Coronary artery (tissue), 2 donors: ENCODE data around the gene CDK14.

Source experiments
- DNase-seq: peaks from one replicate; pipeline ENCODE4 v3.0.0-alpha.2; 2017; ENCODE audit warnings: low spot score
- H3K27ac ChIP-seq, 2 donors: fragments of 200-600 bp; sonication (generic); one replicate each; pipeline ENCODE4 v1.5.1; 2016 to 2019
- H3K4me3 ChIP-seq: fragments of 200-600 bp; sonication (generic); 2 replicates; pipeline ENCODE4 v1.5.1; 2016; ENCODE audit warnings: mild to moderate bottlenecking, moderate library complexity
- CTCF ChIP-seq: fragments of 200-600 bp; sonication (generic); IDR thresholded peaks from one replicate; pipeline ENCODE4 v1.5.1; 2019; ENCODE audit warnings: antibody characterized with exemption

The CDK14 gene

GRCh38 chr7:90900628-90901356 is 304.7 kb downstream of the CDK14 start:
- no peak overlapping the region for H3K4me3 ChIP-seq
- no peak overlapping the region for H3K27ac ChIP-seq
- no peak for DNase-seq
- TF ChIP-seq CTCF = no peak

GRCh38 chr7:90903841-90904240 is 307.7 kb downstream of the CDK14 start:
- no peak for TF ChIP-seq CTCF
- no peak overlapping the region for H3K4me3 ChIP-seq
- no peak for DNase-seq
- no peak overlapping the region for H3K27ac ChIP-seq

- Histone ChIP-seq H3K27ac (no peak overlapping the region), H3K4me3 (no peak overlapping the region)
- TF ChIP-seq CTCF = no peak
- no peak for DNase-seq
These were observed 314.0 kb downstream of the CDK14 start for GRCh38 chr7:90910136-90910535.

GRCh38 chr7:90916319-90916718 is 320.2 kb downstream of the CDK14 start:
- TF ChIP-seq CTCF = no peak
- Histone ChIP-seq H3K27ac (no peak overlapping the region), H3K4me3 (no peak overlapping the region)
- no peak for DNase-seq

GRCh38 chr7:90917539-90917938 is 321.4 kb downstream of the CDK14 start:
- DNase-seq = no peak
- H3K4me3 ChIP-seq = no peak overlapping the region
- TF ChIP-seq CTCF = no peak
- H3K27ac ChIP-seq = no peak overlapping the region

- Histone ChIP-seq H3K27ac (no peak overlapping the region), H3K4me3 (no peak overlapping the region)
- DNase-seq = no peak
- TF ChIP-seq CTCF = no peak
These were observed 322.2 kb downstream of the CDK14 start for GRCh38 chr7:90918303-90918702.

- Histone ChIP-seq H3K27ac (no peak overlapping the region), H3K4me3 (no peak overlapping the region)
- TF ChIP-seq CTCF = no peak
- no peak for DNase-seq
These were observed 323.7 kb downstream of the CDK14 start for GRCh38 chr7:90919816-90920215.
